Smooth muscle cell (in vitro differentiated cells): Measurements from ENCODE around the gene CCNQ. TPM values are rescaled to one million over a fixed set of nuclear protein-coding genes. Genes with fewer than 3 reads are reported as not detected.
A peak's percentile ranks its signal among the peaks of the same experiment; 100 is the strongest.

Experiments
- DNase-seq: peaks from one replicate; lab custom pipeline; 2025; ENCODE audit not compliant: unreplicated experiment; lab: John Stamatoyannopoulos, UW
- H2AFZ ChIP-seq: fragments of 200-600 bp; sonication (generic); 2 replicates; pipeline ENCODE4 v1.6.0; 2016; ENCODE audit warnings: antibody characterized with exemption, low read depth, mild to moderate bottlenecking
- H3F3A ChIP-seq: fragments of 200-600 bp; sonication (generic); 2 replicates; pipeline ENCODE4 v1.6.0; 2017; ENCODE audit warnings: antibody characterized with exemption, low read depth
- H3K27ac ChIP-seq: fragments of 200-600 bp; sonication (generic); 2 replicates; pipeline ENCODE4 v1.5.1; 2016; ENCODE audit warnings: low read depth, mild to moderate bottlenecking
- H3K27me3 ChIP-seq: fragments of 200-600 bp; sonication (generic); 2 replicates; pipeline ENCODE4 v1.6.1; 2016; ENCODE audit warnings: low read depth, mild to moderate bottlenecking
- H3K36me3 ChIP-seq: fragments of 200-600 bp; sonication (generic); 2 replicates; pipeline ENCODE4 v1.5.1; 2016; ENCODE audit warnings: low read depth
- H3K4me1 ChIP-seq: fragments of 200-600 bp; sonication (generic); 2 replicates; pipeline ENCODE4 v1.5.1; 2016; ENCODE audit warnings: low read depth
- H3K4me2 ChIP-seq: fragments of 200-600 bp; sonication (generic); 2 replicates; pipeline ENCODE4 v1.6.0; 2016; ENCODE audit warnings: mild to moderate bottlenecking
- H3K4me3 ChIP-seq: fragments of 200-600 bp; sonication (generic); 2 replicates; pipeline ENCODE4 v1.5.1; 2016; ENCODE audit warnings: mild to moderate bottlenecking
- H3K79me2 ChIP-seq: fragments of 200-600 bp; sonication (generic); 2 replicates; pipeline ENCODE4 v1.6.0; 2016; ENCODE audit warnings: low read depth, mild to moderate bottlenecking
- H3K9ac ChIP-seq: fragments of 200-600 bp; sonication (generic); 2 replicates; pipeline ENCODE4 v1.6.0; 2016; ENCODE audit warnings: low read depth
- H3K9me3 ChIP-seq: fragments of 200-600 bp; sonication (generic); replicated peaks from 2 replicates; pipeline ENCODE4 v1.5.1; 2016; ENCODE audit warnings: low read depth
- H4K20me1 ChIP-seq: fragments of 200-600 bp; sonication (generic); 2 replicates; pipeline ENCODE4 v1.6.0; 2016; ENCODE audit warnings: low read depth
- CTCF ChIP-seq: fragments of 200-600 bp; sonication (generic); IDR thresholded peaks from 2 replicates; pipeline ENCODE4 v1.5.1; 2017; ENCODE audit warnings: borderline replicate concordance, mild to moderate bottlenecking, antibody characterized with exemption; ENCODE audit not compliant: insufficient read depth, poor library complexity, severe bottlenecking
- WGBS: methylation state at CpG from one replicate; pipeline ENCODE4 v1.1.7; 2016; ENCODE audit warnings: low lambda C conversion rate; 5-methylcytosine and 5-hydroxymethylcytosine counted together
- polyA plus RNA-seq: library from polyadenylated mRNA; unstranded; fragments of >200 nt; fragmentation: Nextera tagmentation; extraction: Ambion mirVana; gene quantifications from 2 replicates; pipeline ENCODE4 v1.2.1, GENCODE V29; 2016
- total RNA-seq: library from RNA; depleted of rRNA; stranded (reverse); fragments of >200 nt; gene quantifications from 2 replicates; pipeline ENCODE4 v1.2.3, GENCODE V29; 2014

Gene CCNQ
- total and polyA plus RNA-seq, 2 experiments from 2014 or later: 9.4 to 27.3 TPM

- Histone ChIP-seq H3K4me2 (no peak overlapping the region), H3K27me3 (no peaks in the 10 kb centered on the region), H2AFZ (no peak overlapping the region), H3K4me3 (no peak overlapping the region), H4K20me1 (no peaks in the 10 kb centered on the region), H3K9ac (no peak overlapping the region), H3K4me1 (no peaks in the 10 kb centered on the region), H3F3A (no peaks in the 10 kb centered on the region), H3K9me3 (no peaks in the 10 kb centered on the region), H3K27ac (no peak overlapping the region), H3K79me2 (no peaks in the 10 kb centered on the region), H3K36me3 (no peaks in the 10 kb centered on the region)
- TF ChIP-seq CTCF: no peak
- no peak for DNase-seq
- 84% methylated on average over 9 of the region's 9 CpGs for WGBS
These were observed 59.0 kb downstream of the CCNQ start for GRCh38 chrX:153539979-153540358.

- H3K36me3 ChIP-seq: no peaks in the 10 kb centered on the region
- 60% methylated on average over 31 of the region's 31 CpGs for WGBS
- H3K79me2 ChIP-seq: no peaks in the 10 kb centered on the region
- DNase-seq: peak; percentile 7
- H3K27ac ChIP-seq: no peak overlapping the region
- TF ChIP-seq CTCF: peak; percentile 62
- no peaks in the 10 kb centered on the region for H3K9me3 ChIP-seq
- H3K4me2 ChIP-seq: no peak overlapping the region
- H3K4me1 ChIP-seq: no peaks in the 10 kb centered on the region
- H3K27me3 ChIP-seq: no peaks in the 10 kb centered on the region
- H3K4me3 ChIP-seq: no peak overlapping the region
- no peaks in the 10 kb centered on the region for H3F3A ChIP-seq
- no peaks in the 10 kb centered on the region for H4K20me1 ChIP-seq
- H3K9ac ChIP-seq: no peak overlapping the region
- no peak overlapping the region for H2AFZ ChIP-seq
These were observed 59.6 kb downstream of the CCNQ start for GRCh38 chrX:153539171-153539978.

- H2AFZ ChIP-seq: no peak overlapping the region
- no peaks in the 10 kb centered on the region for H3F3A ChIP-seq
- no peaks in the 10 kb centered on the region for H3K36me3 ChIP-seq
- no peak overlapping the region for H3K4me3 ChIP-seq
- no peak for TF ChIP-seq CTCF
- H4K20me1 ChIP-seq: no peaks in the 10 kb centered on the region
- no peaks in the 10 kb centered on the region for H3K27me3 ChIP-seq
- no peaks in the 10 kb centered on the region for H3K4me1 ChIP-seq
- no peak overlapping the region for H3K4me2 ChIP-seq
- H3K9me3 ChIP-seq: no peaks in the 10 kb centered on the region
- H3K79me2 ChIP-seq: no peaks in the 10 kb centered on the region
- WGBS: 93% methylated on average over 17 of the region's 17 CpGs
- DNase-seq: no peak
- no peak overlapping the region for H3K9ac ChIP-seq
- no peak overlapping the region for H3K27ac ChIP-seq
These were observed 60.5 kb downstream of the CCNQ start for GRCh38 chrX:153538424-153538823.

Other genes starting within 250 kb of the CCNQ start
- not detected in 2 replicates for gene PNMA6E, start 197.8 kb downstream of the CCNQ start, total RNA-seq
- not detected in 2 replicates for gene PNMA6E, start 197.8 kb downstream of the CCNQ start, polyA plus RNA-seq
- 1.3 and 1.5 TPM in 2 replicates for gene ZFP92, start 187.7 kb downstream of the CCNQ start, total RNA-seq
- 0.46 and 0.73 TPM in 2 replicates for gene ZFP92, start 187.7 kb downstream of the CCNQ start, polyA plus RNA-seq
- 1.3 and 4.0 TPM in 2 replicates for gene TREX2, start 153.1 kb downstream of the CCNQ start, total RNA-seq
- gene TREX2, start 153.1 kb downstream of the CCNQ start, polyA plus RNA-seq: 0.41 and 2.5 TPM in 2 replicates
- 8.9 and 18.5 TPM in 2 replicates for gene HAUS7, start 128.6 kb downstream of the CCNQ start, total RNA-seq
- 26.1 and 27.4 TPM in 2 replicates for gene HAUS7, start 128.6 kb downstream of the CCNQ start, polyA plus RNA-seq
- 262 and 298 TPM in 2 replicates for gene BGN, start 104.2 kb downstream of the CCNQ start, total RNA-seq
- 387 and 621 TPM in 2 replicates for gene BGN, start 104.2 kb downstream of the CCNQ start, polyA plus RNA-seq
- gene ATP2B3, start 81.5 kb downstream of the CCNQ start, total RNA-seq: 0.22 TPM in 2 replicates
- gene ATP2B3, start 81.5 kb downstream of the CCNQ start, polyA plus RNA-seq: 0.05 and 0.31 TPM in 2 replicates
- gene DUSP9, start 48.1 kb upstream of the CCNQ start, total RNA-seq: 3.0 and 4.7 TPM in 2 replicates
- gene DUSP9, start 48.1 kb upstream of the CCNQ start, polyA plus RNA-seq: 7.2 and 11.3 TPM in 2 replicates
- gene PNCK, start 74.7 kb upstream of the CCNQ start, total RNA-seq: 4.0 and 6.4 TPM in 2 replicates
- 2.8 and 9.2 TPM in 2 replicates for gene PNCK, start 74.7 kb upstream of the CCNQ start, polyA plus RNA-seq
- 42.6 and 45.2 TPM in 2 replicates for gene SLC6A8, start 88.8 kb upstream of the CCNQ start, total RNA-seq
- gene SLC6A8, start 88.8 kb upstream of the CCNQ start, polyA plus RNA-seq: 98.1 and 128 TPM in 2 replicates
- gene BCAP31, start 125.2 kb upstream of the CCNQ start, total RNA-seq: 128 and 139 TPM in 2 replicates
- 207 and 260 TPM in 2 replicates for gene BCAP31, start 125.2 kb upstream of the CCNQ start, polyA plus RNA-seq
- 6.2 and 7.1 TPM in 2 replicates for gene ABCD1, start 125.7 kb upstream of the CCNQ start, total RNA-seq
- gene ABCD1, start 125.7 kb upstream of the CCNQ start, polyA plus RNA-seq: 9.4 and 10.9 TPM in 2 replicates
- gene PLXNB3, start 165.1 kb upstream of the CCNQ start, total RNA-seq: 0.58 and 0.67 TPM in 2 replicates
- 3.9 and 7.8 TPM in 2 replicates for gene PLXNB3, start 165.1 kb upstream of the CCNQ start, polyA plus RNA-seq
- not detected in 2 replicates for gene SRPK3, start 181.9 kb upstream of the CCNQ start, total RNA-seq
- gene SRPK3, start 181.9 kb upstream of the CCNQ start, polyA plus RNA-seq: 0.05 and 1.5 TPM in 2 replicates
- gene IDH3G, start 195.2 kb upstream of the CCNQ start, total RNA-seq: 63.3 and 86.0 TPM in 2 replicates
- 88.9 and 89.7 TPM in 2 replicates for gene IDH3G, start 195.2 kb upstream of the CCNQ start, polyA plus RNA-seq
- gene SSR4, start 195.5 kb upstream of the CCNQ start, total RNA-seq: 397 and 443 TPM in 2 replicates
- gene SSR4, start 195.5 kb upstream of the CCNQ start, polyA plus RNA-seq: 663 and 677 TPM in 2 replicates
- 2.3 and 3.1 TPM in 2 replicates for gene PDZD4, start 231.4 kb upstream of the CCNQ start, total RNA-seq
- 2.3 and 2.9 TPM in 2 replicates for gene PDZD4, start 231.4 kb upstream of the CCNQ start, polyA plus RNA-seq